GM19324 (cell line): Measurements from ENCODE around the gene LDB2.

ENCODE experiments used
- ATAC-seq: cut with Tn5 transposase; IDR thresholded peaks from one replicate; pipeline ENCODE4 v1.9.1; 2021; ENCODE audit warnings: mild to moderate bottlenecking, moderate library complexity; ENCODE audit not compliant: unreplicated experiment, low FRiP score

Gene LDB2

GRCh38 chr4:16809064-16809463 lies 89.4 kb downstream of the LDB2 start:
- no peak for ATAC-seq

GRCh38 chr4:16807355-16807754 lies 91.1 kb downstream of the LDB2 start:
- no peak for ATAC-seq

- no peak for ATAC-seq
Observed at GRCh38 chr4:16804581-16804980, 93.9 kb downstream of the LDB2 start.

- ATAC-seq, result no peak
Observed at GRCh38 chr4:16802044-16802443, 96.4 kb downstream of the LDB2 start.

- ATAC-seq, result no peak
Observed at GRCh38 chr4:16801356-16801755, 97.1 kb downstream of the LDB2 start.

GRCh38 chr4:16794816-16795445 lies 103.5 kb downstream of the LDB2 start:
- ATAC-seq, result no peak

- no peak for ATAC-seq
Observed at GRCh38 chr4:16791460-16791859, 107.0 kb downstream of the LDB2 start.

- ATAC-seq, result no peak
Observed at GRCh38 chr4:16790508-16790907, 107.9 kb downstream of the LDB2 start.

- no peak for ATAC-seq
Observed at GRCh38 chr4:16788868-16789267, 109.6 kb downstream of the LDB2 start.

- ATAC-seq, result no peak
Observed at GRCh38 chr4:16785793-16786527, 112.5 kb downstream of the LDB2 start.

GRCh38 chr4:16783119-16783518 lies 115.3 kb downstream of the LDB2 start:
- no peak for ATAC-seq

- ATAC-seq, result no peak
Observed at GRCh38 chr4:16779028-16779675, 119.3 kb downstream of the LDB2 start.

- no peak for ATAC-seq
Observed at GRCh38 chr4:16777726-16778125, 120.7 kb downstream of the LDB2 start.

- no peak for ATAC-seq
Observed at GRCh38 chr4:16775411-16776154, 122.9 kb downstream of the LDB2 start.

GRCh38 chr4:16772366-16772850 lies 126.0 kb downstream of the LDB2 start:
- ATAC-seq, result no peak

- no peak for ATAC-seq
Observed at GRCh38 chr4:16770710-16771285, 127.6 kb downstream of the LDB2 start.

- ATAC-seq, result no peak
Observed at GRCh38 chr4:16767861-16768260, 130.6 kb downstream of the LDB2 start.

- ATAC-seq, result no peak
Observed at GRCh38 chr4:16767251-16767650, 131.2 kb downstream of the LDB2 start.

GRCh38 chr4:16765546-16765945 lies 132.9 kb downstream of the LDB2 start:
- no peak for ATAC-seq

GRCh38 chr4:16764622-16765021 lies 133.8 kb downstream of the LDB2 start:
- ATAC-seq, result no peak
